Suppressor macrophage (primary cell): ENCODE measurements around the gene LMCD1.

Source experiments
- DNase-seq, 4 experiments: peaks; one replicate each; pipeline ENCODE4 v3.0.0-alpha.2; 2020 to 2022

Gene LMCD1

DNA sequence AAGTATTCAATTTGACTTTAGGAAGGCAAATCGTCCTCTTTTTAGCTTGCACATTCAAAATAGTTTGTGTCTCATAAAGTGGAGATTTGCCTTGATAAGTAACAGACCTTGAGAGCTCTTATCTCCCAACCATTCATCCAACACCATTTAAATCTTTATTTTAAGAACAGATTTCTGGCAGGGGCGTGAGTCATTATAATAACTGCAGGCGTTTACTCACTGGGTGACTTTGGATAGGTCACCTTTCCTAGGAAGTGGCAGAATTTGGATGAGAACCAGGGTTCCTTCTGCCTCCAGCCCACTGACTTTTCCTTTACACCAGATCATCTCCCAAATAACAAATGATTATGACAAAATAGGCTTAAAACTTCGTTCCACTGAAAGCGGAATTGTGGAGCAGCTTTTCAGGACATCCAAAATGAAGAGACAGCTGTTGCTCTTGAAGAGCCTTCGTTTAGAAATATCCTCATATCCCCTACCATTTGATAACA, 5.0 kb downstream of the LMCD1 start:
- DNase-seq, result no peak

DNA sequence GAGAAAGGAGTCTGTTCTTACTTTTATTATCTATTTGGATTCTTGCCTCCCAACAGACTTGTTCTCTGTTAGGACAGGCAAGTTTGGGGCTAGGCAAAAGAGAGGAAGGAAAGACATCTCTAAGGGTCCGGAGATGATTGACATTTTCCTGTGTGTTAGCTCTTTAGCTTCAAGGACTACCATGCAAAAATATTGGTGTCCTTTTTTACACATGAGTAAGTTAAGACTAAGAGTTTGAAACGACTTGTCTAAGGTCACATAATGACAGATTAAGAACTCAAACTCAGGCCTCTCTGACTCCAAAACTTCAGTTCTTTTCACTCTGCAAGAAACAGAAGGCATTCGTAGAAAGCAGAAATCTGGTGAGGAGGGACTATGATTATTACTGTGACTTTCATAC, 5.9 kb downstream of the LMCD1 start:
- DNase-seq, result no peak

DNA sequence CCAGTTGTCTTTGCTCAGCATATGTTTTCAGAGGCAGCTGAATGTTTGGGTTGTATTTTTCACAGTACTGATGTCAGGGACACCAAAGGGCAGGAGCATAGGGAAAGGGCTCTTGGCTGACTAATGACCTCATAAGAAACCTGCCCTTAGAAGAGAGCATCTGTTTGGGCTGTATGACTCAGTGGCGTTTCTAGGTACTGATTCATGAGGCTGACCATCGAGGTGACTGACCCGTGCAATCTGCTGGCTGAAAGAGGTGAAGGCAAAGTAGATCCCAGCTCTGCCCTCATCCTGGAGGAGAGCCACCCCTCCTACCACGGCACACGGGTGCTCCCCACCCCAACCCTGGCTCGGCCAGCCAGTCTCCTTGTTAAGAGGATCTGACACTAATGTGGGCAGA, 8.3 kb downstream of the LMCD1 start:
- no peak for DNase-seq

DNA sequence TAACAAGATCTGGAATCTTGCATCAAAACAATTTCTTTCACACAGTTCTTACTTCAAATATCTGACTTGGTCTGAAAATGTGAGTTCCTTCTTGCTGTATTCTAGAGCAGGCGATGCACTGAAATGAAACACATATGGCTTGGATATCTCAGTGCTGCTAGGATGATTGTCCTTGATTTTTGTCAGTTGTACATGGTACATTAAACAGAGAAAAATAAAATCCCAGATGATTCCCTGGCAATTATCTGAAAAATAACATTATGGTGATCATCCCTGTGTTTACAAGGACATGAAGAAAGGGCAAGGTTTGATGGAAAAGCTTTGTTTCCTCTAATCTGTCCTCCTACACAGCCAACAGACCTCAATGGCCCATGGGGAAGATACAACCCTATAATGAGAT, 10.6 kb downstream of the LMCD1 start:
- DNase-seq, result no peak

DNA sequence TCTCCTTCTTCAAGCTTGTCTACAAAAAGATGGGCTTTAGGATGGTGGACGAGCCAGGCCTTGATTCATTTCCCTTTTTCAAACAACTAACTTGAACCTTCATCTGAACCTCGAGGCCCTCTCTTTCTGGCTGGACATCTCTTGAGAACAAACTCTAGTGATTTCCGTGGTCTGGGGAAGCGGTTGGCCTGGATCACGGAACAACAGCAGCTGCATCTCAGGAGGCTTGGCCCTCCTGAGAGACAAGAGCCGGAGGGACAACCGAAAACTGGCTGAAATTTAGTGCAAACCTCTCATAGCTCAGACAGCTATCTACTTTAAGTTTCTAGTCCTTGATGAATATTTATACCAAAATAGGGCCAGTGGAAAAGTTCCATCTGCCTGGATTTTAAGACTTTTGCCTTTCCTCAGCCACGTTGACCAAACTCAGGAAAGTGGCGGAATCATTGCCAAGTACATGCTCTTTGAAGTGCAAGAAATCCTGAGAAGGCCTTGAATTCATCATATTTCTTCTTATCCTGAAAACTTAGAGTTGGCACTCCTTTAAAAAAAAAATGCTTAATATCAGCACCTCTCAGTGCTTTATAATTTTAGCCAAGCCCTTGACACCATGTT, 14.5 kb downstream of the LMCD1 start:
- DNase-seq, result peak in 2 of 4 experiments; percentile 18 to 30

DNA sequence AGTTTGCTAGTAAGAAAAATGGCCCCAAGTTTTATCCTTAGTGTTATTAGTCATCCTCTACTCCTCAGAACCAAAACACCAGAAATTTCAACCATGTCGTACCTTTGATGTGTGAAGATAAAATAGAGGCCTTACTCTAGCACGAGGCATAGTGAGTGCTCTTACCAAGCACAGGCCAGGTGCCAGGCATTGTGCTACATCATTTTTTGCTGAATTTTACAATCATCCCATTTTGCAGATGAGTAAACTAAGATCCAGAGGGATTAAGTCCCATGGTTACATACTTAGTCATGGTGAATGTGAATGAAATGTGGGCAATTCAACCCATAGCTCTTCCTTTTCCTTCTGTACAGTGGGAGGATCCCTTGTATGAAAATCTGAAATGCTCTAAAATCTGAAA, 15.2 kb downstream of the LMCD1 start:
- no peak for DNase-seq

DNA sequence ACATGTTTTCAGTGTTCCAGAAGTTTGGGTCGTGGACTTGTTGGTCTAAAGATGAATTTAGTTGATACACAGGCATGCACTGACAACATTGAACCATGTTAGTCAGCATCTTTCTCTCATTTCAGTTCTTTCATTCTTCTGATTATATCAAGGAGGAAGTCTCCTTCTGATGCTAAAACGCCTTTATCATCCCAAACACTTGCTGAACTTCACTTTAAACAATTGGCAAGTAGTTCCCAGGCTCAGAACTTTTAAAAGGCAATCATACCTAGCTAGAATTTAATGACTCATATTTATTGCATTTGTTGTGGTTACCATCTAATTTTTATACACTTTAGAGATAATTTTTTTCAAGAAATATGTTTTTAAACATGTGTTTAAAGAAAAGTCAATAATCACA, 15.9 kb downstream of the LMCD1 start:
- DNase-seq, result no peak

DNA sequence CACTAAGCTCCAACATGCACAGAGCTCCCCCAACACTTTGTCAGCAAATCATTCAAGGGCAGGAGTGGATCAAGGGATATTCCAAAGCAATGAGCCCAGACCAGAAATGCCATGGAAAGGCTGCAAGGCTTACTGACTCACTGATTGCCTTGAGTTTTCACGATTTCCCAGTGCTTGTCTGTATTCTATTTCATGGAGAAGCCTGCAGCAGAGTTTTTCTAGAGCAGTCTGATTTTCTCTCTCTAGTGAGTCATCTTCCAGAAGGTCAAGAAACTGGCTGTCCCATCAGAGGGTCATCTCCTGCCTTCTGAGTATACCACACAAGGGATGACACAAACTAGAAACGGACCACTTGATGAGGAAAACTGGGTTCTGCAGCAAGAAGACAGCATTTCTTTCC, 16.5 kb downstream of the LMCD1 start:
- DNase-seq, result no peak

DNA sequence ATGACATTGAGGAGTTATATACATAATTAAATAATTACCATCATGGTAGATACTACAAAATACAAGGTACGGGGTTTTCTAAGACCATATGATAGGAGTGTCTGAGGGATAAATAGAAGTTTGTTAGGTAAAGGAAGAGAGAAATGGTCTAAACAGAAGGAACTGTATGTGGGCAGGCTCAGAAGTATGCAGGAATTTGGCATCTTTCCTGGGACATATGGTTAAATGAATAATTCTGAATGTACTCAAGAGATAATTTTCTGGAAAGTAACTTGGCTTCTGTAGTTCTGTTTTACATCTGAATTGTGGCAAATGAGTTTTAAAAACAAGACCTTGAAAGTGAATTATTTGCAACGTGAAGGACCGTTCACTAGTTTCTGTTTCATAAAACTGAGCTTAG, 17.5 kb downstream of the LMCD1 start:
- DNase-seq, result no peak

DNA sequence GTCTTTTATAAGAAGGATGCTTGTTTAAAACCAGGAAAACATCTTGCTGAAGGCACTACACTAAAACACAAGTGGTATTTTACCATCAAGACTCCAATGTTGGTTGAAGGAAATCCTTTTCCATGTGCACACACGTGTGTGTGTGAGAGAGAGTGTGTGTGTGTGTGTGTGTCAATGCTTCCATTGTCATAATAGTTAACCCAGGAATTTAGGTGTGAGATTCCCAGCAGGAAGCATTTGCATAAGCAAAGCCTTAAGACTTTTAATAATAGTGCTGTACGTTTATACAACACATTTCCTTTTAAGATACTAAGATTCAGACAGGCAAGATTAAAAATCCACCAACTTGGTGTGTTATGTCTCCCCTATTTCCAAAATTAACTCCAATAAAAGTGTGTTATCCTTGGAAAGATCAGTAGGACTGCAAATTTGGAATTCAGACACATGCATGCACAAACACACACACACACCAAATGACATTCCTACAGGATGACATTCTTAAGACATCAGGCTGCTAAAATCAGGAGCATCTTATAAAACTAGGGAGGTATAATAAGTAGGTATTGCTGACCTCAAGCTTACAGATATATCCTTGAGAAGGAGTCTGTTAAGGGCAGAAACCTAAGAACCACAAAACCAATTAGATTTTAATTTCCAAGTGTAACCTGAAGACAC, 18.3 kb downstream of the LMCD1 start:
- no peak for DNase-seq

DNA sequence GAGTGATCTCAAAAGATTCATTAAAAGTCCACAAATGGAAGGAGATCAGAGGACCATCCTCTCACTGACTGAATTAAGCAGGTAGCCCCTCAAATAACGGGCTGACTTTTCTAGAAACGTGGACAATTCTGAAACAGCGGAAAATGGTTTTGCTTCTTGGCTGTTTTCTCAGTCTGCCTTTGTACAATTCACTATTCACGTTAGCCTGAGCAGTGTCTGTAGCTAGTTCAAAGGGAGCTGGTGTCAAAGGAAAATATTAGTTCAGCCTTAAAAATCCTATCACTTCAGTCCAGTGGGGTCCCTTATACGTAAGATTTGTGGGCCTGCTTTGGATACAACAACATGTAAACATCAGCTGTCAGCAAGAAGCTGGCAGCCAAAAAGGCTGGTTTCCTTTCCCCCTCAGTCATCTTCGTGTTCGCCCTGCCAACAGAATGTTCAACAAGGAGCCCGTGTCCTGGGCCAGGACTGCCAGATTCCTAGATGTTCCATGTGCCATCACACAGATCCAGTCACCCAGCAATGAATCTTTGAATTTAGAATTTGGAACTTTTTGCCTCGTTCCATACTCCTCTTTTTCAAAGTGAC, 19.3 kb downstream of the LMCD1 start:
- DNase-seq, result no peak

DNA sequence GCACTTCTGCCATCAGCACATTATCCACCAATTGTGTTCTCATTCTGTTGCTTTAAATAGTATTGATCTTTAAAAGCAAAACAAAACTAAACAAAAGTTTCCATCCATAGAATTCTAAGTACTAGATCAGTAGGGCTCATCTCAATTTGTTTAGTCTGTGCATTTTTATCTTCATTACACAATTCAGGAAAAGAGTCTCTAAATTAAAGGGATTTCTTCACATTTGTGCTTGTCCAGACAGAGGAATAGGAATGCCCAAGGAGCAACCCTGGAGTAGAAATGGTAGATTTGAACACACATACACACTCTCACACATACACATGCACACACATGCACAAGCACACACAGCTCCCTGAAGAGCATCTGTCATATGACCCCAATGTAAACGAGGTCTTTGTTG, 21.4 kb downstream of the LMCD1 start:
- DNase-seq, result no peak

DNA sequence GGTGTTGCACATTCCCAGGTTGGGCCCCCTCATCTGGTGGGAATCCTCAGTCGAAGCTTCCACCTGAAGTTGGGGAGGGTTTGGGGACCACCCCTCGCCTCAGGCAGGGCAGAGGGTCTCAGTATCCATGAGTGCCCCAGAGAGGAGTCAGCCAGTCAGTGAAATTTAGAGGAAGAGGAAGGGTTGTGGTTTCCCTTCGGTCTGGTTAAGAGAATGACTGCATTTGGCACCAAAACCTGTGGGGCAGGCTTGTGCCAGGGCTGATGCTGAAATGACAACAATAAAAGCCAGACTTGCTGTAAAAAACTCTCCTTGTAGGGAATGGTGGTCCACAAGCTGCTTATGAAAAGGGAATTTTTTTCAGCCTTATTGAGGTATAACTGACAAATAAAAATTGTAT, 22.6 kb downstream of the LMCD1 start:
- DNase-seq, result peak in 3 of 4 experiments; percentile 23 to 50 (median 31)

DNA sequence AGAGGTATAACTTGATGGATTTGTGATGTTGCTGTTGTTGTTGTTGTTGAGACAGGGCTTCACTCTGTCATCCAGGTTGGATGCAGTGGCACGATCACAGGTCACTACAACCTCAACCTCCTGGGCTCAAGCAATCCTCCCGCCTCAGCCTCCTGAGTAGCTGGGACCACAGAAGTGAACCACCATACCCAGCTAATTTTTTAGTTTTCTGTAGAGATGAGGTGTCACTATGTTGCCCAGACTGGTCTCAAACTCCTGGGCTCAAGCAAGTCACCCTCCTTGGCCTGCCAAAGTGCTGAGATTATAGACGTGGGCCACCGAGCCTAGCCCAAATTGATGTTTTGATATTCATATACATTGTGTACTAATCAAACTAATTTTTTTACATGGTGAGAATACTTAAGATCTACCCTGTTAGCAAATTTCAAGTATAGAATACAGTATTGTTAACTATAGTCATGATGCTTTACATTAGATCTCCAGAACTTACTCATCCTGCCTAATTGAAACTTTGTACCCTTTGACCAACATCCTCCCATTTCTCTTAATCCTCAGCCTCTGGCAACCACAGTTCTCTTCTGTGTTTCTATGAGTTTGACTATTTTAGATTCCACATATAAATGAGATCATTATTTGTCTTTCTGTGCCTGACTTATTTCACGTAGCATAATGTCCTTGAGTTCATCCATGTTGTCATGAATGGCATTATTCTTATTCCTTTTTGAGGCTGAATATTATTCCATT, 23.2 kb downstream of the LMCD1 start:
- no peak for DNase-seq

DNA sequence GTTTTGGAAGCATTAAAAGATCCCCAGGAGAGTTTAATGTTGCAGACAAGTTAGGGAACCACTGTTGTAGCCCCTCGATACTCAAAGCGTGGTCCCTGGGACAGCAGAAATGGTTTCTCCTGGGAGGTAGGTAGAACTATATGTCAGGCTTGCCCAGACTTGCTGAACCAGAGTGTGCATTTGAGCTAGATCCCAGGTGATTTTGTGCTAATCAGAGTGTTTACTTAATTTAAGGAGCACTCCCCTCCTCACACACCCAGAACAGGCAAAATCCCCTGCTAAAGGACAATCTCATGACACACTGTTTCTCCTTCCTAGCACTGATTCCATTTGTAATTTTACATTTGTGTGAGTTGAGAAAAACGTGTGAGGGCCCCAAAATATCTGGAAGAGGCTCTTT, 24.3 kb downstream of the LMCD1 start:
- DNase-seq, result no peak

DNA sequence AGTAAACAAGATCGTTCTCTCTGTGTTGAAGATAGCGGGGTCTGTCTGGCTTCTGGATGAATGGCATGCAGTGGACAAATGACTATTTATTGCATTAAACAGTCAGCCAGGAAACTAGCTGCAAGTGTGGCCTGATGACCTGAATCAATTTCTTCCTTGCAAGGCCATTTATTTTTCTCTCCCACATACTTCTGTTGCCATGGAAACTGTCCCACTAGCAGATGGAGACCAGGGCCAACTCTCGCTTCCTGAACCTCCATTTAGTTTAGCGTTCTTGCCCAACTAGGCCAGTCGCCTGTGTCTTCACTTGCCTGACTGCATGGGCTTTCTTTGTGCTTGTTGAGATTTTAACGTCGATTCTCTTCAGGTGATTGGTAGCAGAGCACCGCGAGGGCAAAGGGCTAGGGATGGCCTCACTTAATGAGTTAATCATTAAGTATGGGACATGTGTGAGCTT, 27.6 kb downstream of the LMCD1 start:
- DNase-seq, result peak in 3 of 4 experiments; percentile 5 to 79 (median 59)

DNA sequence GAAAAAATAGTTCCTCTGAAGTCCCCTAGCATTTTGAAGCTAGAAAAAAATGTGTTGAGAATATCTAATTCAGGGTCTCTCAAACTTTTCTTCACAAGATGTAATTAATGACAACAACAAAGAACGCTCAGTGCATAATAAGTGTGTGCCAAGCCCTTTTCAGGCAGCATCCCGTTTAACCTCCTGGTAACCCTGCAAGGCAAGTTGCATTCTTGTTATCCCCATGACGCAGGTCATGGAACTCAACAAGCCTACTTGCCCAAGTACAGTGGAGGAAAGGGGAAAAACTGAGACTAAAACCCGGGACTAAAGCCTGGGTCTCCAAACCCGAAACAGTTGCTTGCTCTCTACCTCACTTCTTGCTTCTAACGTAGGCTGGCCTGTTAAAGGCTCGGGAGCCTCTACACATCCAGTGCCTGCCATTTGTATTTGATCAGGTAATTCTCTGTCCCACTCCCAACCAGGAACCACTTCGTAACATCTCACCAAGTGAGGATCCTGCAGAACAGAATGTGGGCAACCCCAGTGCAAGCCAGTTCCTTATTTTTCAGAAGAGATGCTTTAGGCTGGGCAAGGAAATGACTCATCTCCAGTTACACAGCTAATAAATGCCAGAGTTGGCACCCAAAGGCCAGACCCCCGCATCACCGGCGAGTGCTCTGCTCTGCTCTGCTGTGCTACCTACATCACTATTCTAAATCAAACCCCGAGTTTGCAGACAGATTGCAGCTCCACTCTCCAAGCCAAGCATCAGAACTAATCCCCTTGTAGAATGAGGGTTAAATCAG, 28.3 kb downstream of the LMCD1 start:
- DNase-seq, result peak; percentile 47 to 78 (median 67)

DNA sequence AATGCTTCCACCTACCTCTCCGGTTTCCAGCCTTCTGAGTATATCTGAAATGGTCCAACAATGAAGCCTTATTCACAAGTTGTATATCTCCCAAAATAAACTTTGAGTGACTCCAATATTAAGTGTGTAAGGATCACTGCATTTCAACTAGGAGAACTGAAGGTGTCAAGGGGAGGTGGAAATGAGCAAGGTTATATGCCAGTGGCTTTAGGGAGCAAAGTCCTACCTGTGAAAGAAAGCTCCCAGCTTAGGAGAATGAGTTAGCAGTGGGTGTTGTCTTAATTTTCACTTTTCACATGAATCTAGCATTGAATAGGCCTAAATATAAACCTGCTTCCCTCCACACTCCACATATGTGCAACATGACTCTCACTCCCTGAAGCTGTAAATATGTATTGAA, 29.0 kb downstream of the LMCD1 start:
- no peak for DNase-seq

DNA sequence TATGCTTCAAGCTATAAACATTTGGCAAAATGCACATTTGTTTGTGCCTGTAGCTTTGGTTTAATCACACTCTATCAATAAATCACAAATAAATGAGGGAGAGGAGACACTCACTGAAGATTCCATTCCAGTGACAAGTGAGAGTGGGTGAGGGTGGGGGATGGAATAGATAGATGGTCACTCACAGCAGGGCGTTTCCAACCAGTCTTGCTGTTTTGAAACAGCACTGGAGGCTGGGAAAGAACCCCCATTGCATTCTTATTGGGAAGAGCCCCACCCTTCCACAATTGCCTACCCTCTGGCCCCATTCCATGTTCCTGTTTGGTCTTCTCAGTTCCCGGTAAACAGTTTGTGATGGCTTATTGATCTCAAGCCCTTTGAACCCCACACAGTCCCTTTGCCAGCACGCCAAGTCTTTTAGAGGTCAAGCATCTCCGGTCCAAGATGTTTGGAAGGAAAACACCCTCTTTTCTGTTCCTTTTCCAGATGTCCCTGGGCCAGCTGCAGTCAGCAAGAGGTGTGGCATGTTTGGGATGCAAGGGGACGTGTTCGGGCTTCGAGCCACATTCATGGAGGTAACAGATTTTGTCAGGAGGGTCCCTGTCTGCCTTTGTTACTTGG, 30.7 kb downstream of the LMCD1 start:
- no peak for DNase-seq

DNA sequence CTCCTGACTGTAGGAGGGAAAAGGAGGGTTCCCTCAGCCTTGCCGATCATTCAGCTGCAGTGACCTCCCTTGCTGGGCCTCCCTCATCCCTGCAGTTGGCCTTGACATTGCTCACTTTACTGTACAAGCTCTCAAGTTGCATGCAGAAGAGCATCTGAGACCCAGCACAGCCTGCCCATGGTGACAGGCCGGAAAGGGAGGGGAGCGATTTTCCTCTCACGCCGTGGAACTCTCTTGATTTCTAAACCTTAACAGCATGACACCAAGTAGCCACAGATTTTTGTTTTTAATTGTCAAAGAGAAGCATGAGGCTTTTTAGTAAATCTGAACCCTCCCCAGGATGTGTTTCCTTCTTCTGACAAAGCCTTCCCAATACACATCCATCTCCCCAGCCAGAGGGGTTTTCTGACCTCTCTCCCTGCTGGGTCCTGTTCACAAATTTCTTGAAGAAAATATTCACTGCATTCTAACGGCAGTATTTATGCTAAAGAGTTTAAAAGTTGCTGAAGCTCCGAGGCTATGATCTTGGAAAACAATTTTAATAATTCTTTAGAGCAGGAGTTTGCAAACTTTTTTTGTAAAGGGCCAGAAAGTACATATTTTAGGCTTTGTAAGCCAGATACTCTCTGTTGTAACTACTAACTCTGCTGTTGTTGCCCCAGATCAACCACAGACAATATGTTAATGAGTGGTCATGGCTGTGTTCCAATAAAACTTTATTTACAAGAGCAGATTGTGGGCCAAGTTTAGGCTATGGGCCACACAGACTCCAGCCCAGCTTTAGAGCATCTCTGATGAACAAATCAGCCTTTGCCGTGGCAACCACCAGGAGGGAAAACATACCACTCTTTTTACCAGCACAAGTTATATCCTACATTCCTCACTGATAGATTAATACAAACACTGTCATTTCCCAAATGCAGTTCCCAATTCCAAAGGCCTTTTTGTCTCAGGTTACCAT, 34.8 kb downstream of the LMCD1 start:
- no peak for DNase-seq

DNA sequence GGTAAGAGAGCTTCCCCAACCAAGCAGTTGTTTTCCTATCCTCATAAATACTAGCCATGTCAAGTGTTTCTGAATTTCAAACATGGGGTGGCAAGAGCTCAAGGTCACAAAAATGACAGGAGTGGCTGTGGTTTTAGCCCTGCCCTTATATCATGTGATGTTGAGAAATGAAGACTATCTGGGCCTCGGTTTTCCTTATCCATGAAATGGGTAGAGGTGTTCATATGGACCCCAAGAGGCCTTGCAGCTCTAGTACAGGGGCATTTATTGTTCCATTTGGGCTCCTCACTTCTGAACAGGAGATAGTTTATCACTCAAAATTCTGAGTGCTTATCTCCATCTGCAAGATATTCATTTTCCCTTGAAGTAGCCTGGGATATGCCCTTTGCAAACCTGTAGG, 35.8 kb downstream of the LMCD1 start:
- DNase-seq, result no peak
